Endodermal cell (in vitro differentiated cells): ENCODE results near the gene SH3BGRL3. TPM values are rescaled to one million over a fixed set of nuclear protein-coding genes. Genes with fewer than 3 reads are reported as not detected.

Source experiments
- DNase-seq: peaks from one replicate; pipeline ENCODE4 v3.0.0-alpha.2; 2017
- H3K27ac ChIP-seq: 2 replicates; pipeline ENCODE4 v1.5.1; 2013; ENCODE audit warnings: mild to moderate bottlenecking, low read depth, low read length, moderate library complexity
- H3K27me3 ChIP-seq: 2 replicates; pipeline ENCODE4 v1.6.1; 2013; ENCODE audit warnings: mild to moderate bottlenecking, low read length, moderate library complexity; ENCODE audit not compliant: insufficient read depth, control insufficient read depth, poor library complexity, severe bottlenecking
- H3K36me3 ChIP-seq: 2 replicates; pipeline ENCODE4 v1.7.0; 2013; ENCODE audit warnings: mild to moderate bottlenecking, low read length, moderate library complexity; ENCODE audit not compliant: control insufficient read depth, insufficient read depth
- H3K4me1 ChIP-seq: one replicate; pipeline ENCODE4 v1.7.0; 2013; ENCODE audit warnings: low read length; ENCODE audit not compliant: control insufficient read depth, insufficient read depth
- H3K4me3 ChIP-seq: 2 replicates; pipeline ENCODE4 v1.5.1; 2013; ENCODE audit warnings: mild to moderate bottlenecking, low read length, moderate library complexity
- H3K9ac ChIP-seq: 2 replicates; pipeline ENCODE4 v1.6.1; 2013; ENCODE audit warnings: mild to moderate bottlenecking, low read length, moderate library complexity; ENCODE audit not compliant: poor library complexity, severe bottlenecking; ENCODE audit errors: extremely low read depth
- H3K9me3 ChIP-seq: 2 replicates; pipeline ENCODE4 v1.6.1; 2013; ENCODE audit warnings: mild to moderate bottlenecking, low read length, moderate library complexity; ENCODE audit not compliant: control insufficient read depth
- H3K27ac Mint-ChIP-seq: 2 replicates; pipeline ENCODE4 v1.8.0; 2020; ENCODE audit warnings: mixed read lengths
- H3K27me3 Mint-ChIP-seq: 2 replicates; pipeline ENCODE4 v1.8.0; 2021; ENCODE audit warnings: mild to moderate bottlenecking, mixed read lengths; ENCODE audit not compliant: insufficient read depth
- H3K36me3 Mint-ChIP-seq: 2 replicates; pipeline ENCODE4 v1.8.0; 2020; ENCODE audit warnings: low read depth, mixed read lengths
- H3K4me1 Mint-ChIP-seq: 2 replicates; pipeline ENCODE4 v1.8.0; 2020; ENCODE audit warnings: mixed read lengths
- H3K4me3 Mint-ChIP-seq: 2 replicates; pipeline ENCODE4 v1.8.0; 2020; ENCODE audit warnings: mild to moderate bottlenecking, moderate library complexity, mixed read lengths
- H3K9me3 Mint-ChIP-seq: 2 replicates; pipeline ENCODE4 v1.8.0; 2020; ENCODE audit warnings: mild to moderate bottlenecking, mixed read lengths
- WGBS, 2 experiments: methylation state at CpG; one replicate each; pipeline versions ENCODE4 v1.1.5 to v1.1.7; 2013; ENCODE audit warnings: missing lambda C conversion rate in 2 of 2, mixed read lengths in 1 of 2; ENCODE audit not compliant: insufficient coverage in 1 of 2, insufficient read length in 1 of 2; 5-methylcytosine and 5-hydroxymethylcytosine counted together
- total RNA-seq, 2 donors: library from RNA; stranded (reverse); fragmentation: NEBNext Ultra II Directional in 1 of 2; extraction: Animal tissue kit (Norgen Biotek cat#: 25700) in 1 of 2; gene quantifications; 2 replicates in 1 of 2; 3 replicates in 1 of 2; pipeline ENCODE4 v1.2.1, GENCODE V29; 2021
- TF ChIP-seq, protein P1 (sequence below): fragments of 200-600 bp; sonication (generic); conservative IDR thresholded peaks from 2 replicates; pipeline ENCODE4 v1.5.0; 2021; ENCODE audit warnings: antibody characterized with exemption, mild to moderate bottlenecking

The SH3BGRL3 gene
- total RNA-seq, 2 donors from 2014 or later: 119 to 132 TPM

DNA sequence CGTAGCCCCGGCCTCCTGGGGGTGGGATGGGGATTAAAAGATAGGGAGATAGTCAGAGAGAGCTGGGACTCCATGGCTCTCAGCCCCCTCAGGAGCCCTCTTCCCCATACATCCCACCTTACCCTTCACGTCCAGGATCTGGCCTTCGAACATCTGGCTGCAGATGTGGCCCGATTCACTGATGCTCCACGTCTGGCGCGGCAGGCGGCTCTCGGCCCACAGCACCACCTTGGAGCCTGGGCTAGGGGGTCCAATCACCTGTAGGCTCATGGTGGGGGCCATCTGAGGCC lies 42.1 kb downstream of the SH3BGRL3 start:
- no peaks in the 10 kb centered on the region for H3K9me3 Mint-ChIP-seq
- Histone ChIP-seq H3K27me3 (no peaks in the 10 kb centered on the region), H3K4me1 (no peaks in the 10 kb centered on the region), H3K4me3 (no peak overlapping the region), H3K36me3 (no peaks in the 10 kb centered on the region), H3K9me3 (no peaks in the 10 kb centered on the region), H3K9ac (no peak overlapping the region), H3K27ac (no peak overlapping the region)
- no peak overlapping the region for H3K4me3 Mint-ChIP-seq
- no peak for DNase-seq
- no peak overlapping the region for H3K27ac Mint-ChIP-seq
- peaks cover 23% of the 10 kb centered on the region for H3K4me1 Mint-ChIP-seq
- peaks cover 35% of the 10 kb centered on the region for H3K36me3 Mint-ChIP-seq
- H3K27me3 Mint-ChIP-seq: no peaks in the 10 kb centered on the region
- WGBS, 2 experiments: 83 to 86% methylated on average over 1 to 10 of the region's 10 CpGs
- TF ChIP-seq, protein P1, sequence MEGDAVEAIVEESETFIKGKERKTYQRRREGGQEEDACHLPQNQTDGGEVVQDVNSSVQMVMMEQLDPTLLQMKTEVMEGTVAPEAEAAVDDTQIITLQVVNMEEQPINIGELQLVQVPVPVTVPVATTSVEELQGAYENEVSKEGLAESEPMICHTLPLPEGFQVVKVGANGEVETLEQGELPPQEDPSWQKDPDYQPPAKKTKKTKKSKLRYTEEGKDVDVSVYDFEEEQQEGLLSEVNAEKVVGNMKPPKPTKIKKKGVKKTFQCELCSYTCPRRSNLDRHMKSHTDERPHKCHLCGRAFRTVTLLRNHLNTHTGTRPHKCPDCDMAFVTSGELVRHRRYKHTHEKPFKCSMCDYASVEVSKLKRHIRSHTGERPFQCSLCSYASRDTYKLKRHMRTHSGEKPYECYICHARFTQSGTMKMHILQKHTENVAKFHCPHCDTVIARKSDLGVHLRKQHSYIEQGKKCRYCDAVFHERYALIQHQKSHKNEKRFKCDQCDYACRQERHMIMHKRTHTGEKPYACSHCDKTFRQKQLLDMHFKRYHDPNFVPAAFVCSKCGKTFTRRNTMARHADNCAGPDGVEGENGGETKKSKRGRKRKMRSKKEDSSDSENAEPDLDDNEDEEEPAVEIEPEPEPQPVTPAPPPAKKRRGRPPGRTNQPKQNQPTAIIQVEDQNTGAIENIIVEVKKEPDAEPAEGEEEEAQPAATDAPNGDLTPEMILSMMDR: no peak

DNA sequence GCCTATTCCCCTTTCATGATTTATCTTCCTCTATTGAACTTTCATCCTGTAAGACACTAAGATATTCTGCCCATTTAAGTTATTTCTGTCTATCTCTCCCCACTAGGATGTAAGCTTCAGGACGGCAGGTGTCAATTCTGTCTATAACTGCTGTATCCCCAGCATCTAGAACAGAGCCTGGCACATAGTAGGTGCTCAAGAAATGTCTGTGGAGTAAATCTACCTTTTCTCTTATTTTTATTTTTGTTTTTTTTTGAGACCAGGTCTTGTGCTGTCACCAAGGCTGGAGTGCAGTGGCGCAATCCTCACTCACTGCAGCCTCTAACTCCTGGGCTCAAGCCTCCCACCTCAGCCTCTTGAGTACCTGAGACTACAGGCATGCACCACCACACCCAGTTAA lies 43.5 kb downstream of the SH3BGRL3 start:
- Mint-ChIP-seq H3K27ac (no peak overlapping the region), H3K4me3 (no peak overlapping the region), H3K4me1 (peaks cover 11% of the 10 kb centered on the region), H3K36me3 (peaks cover 35% of the 10 kb centered on the region), H3K9me3 (no peaks in the 10 kb centered on the region), H3K27me3 (no peaks in the 10 kb centered on the region)
- Histone ChIP-seq H3K9me3 (no peaks in the 10 kb centered on the region), H3K27ac (no peak overlapping the region), H3K4me1 (no peaks in the 10 kb centered on the region), H3K9ac (no peak overlapping the region), H3K27me3 (no peaks in the 10 kb centered on the region), H3K36me3 (no peaks in the 10 kb centered on the region), H3K4me3 (no peak overlapping the region)
- WGBS, 2 experiments: 84 to 90% methylated on average over 2 of the region's 2 CpGs
- TF ChIP-seq, protein P1: no peak
- no peak for DNase-seq

DNA sequence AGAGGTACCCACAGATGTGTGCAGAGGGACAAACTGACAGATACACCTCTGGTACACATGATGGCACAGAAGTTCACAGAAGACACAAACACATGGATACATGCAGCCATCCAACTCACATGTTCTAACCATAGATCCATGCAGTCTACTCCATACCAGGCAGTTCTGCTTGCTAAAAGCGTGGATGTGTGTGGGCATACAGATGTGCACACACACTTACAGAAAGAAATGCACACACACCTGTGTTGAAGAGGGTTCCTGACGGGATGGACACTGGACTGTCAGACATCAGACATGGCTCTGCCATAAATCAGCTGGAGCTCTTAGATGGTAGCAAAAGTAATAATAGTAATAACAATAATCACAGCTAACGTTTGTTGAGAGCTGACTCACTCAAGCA lies 44.7 kb downstream of the SH3BGRL3 start:
- 89 to 93% methylated on average over 2 to 3 of the region's 3 CpGs for WGBS, 2 experiments
- H3K4me3 ChIP-seq: no peak overlapping the region
- Mint-ChIP-seq H3K36me3 (peaks cover 35% of the 10 kb centered on the region), H3K27ac (no peak overlapping the region), H3K27me3 (no peaks in the 10 kb centered on the region), H3K4me3 (no peak overlapping the region), H3K4me1 (peaks cover 11% of the 10 kb centered on the region), H3K9me3 (no peaks in the 10 kb centered on the region)
- H3K4me1 ChIP-seq: no peaks in the 10 kb centered on the region
- H3K36me3 ChIP-seq: no peaks in the 10 kb centered on the region
- no peak overlapping the region for H3K9ac ChIP-seq
- TF ChIP-seq, protein P1: no peak
- no peak overlapping the region for H3K27ac ChIP-seq
- no peaks in the 10 kb centered on the region for H3K27me3 ChIP-seq
- no peak for DNase-seq
- H3K9me3 ChIP-seq: no peaks in the 10 kb centered on the region
